ENCODE data around the gene SEMA5A.

SEMA5A gene

GRCh38 chr5:9523090-9523823 is 22.6 kb downstream of the SEMA5A start:
- in situ Hi-C loops (cut with MboI; ENCODE audit: low sequenced_read_pairs): no loop called here

DNA sequence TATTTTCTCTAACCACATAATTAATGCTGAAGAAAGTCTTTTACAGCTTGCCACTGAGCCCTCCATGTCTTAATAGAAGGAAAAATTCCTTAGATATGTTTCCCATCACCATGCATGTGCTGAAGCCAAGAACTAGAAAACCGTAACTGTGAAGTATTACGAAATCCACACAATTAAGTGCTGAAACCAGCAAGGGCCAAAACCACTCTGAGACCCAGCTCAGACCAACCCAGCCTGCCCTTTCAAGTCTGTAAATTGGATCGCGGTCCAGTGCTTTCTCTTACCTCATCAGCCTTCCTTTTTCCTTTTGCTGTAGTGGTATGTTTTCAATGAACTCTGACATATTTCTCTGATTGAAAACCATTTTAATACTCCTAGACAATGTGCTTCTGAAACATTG is 26.3 kb downstream of the SEMA5A start:
- in situ Hi-C loops (cut with MboI; ENCODE audit: low sequenced_read_pairs): no loop called here

- in situ Hi-C loops (cut with MboI; ENCODE audit: low sequenced_read_pairs): no loop called here
These were observed 29.3 kb downstream of the SEMA5A start for GRCh38 chr5:9516591-9516990.

DNA sequence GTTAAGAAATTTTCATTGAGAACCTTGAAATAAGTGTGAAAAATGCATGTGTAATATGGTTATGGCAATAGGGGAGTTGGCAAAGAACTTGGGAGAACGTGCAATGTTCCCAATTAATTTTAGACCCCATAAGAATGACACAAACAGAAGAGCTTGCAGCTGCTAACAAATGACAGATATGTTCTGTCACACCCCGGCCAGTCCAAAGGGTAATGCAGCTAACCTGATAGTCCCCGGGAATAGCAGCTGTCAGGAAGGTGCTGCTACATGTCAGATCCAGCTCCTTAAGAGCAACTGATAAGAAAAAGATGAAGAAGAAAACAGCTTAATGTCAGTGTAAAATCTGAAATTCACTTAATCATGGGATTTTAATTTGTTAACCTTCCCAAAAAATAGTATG is 30.4 kb downstream of the SEMA5A start:
- in situ Hi-C loops (cut with MboI; ENCODE audit: low sequenced_read_pairs): no loop called here

- in situ Hi-C loops (cut with MboI; ENCODE audit: low sequenced_read_pairs): no loop called here
These were observed 30.9 kb downstream of the SEMA5A start for GRCh38 chr5:9514968-9515367.

- in situ Hi-C loops (cut with MboI; ENCODE audit: low sequenced_read_pairs): no loop called here
These were observed 32.0 kb downstream of the SEMA5A start for GRCh38 chr5:9513827-9514226.

DNA sequence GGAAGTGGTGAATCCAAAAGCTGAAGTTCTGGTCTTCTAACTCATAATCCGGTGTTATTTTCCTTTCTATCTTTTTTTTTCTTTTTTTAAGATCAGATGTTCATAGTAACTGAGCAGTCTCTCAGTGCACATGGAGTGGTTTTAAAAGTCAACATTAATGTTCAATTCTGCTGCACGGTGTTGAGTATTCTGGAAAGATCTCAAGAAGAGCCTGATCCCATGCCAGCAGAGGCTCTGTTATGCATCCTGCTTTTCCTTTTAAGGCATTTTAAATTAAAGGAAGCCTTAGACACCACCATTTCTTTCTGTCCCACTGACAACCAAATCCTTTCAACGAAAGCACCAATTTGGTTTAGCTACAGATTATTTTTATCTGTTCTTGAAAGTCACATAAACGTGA is 33.4 kb downstream of the SEMA5A start:
- in situ Hi-C loops (cut with MboI; ENCODE audit: low sequenced_read_pairs): no loop called here

GRCh38 chr5:9507974-9508373 is 37.9 kb downstream of the SEMA5A start:
- in situ Hi-C loops (cut with MboI; ENCODE audit: low sequenced_read_pairs): no loop called here

DNA sequence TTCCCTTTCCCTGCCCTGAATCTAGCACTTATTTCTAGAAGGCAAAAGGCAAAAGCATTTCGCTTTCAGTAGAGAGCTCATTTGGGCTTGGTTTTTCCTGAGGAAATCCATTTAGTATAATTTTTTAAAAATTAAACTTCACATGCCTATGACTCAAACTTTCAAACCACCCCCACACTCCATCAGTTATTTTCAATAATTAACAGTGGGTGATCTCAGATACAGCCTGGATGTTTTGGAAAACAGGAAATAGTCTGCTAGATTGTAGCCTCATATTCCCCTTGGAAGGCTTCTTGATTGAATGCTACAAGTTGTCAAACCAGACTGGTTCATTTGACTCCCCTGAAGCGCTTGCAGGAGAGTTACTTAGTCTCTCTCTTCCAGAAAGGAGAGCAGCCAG is 40.6 kb downstream of the SEMA5A start:
- in situ Hi-C loops (cut with MboI; ENCODE audit: low sequenced_read_pairs): no loop called here

- in situ Hi-C loops (cut with MboI; ENCODE audit: low sequenced_read_pairs): no loop called here
These were observed 43.0 kb downstream of the SEMA5A start for GRCh38 chr5:9502864-9503263.

GRCh38 chr5:9502050-9502834 is 43.6 kb downstream of the SEMA5A start:
- in situ Hi-C loops (cut with MboI; ENCODE audit: low sequenced_read_pairs): no loop called here

DNA sequence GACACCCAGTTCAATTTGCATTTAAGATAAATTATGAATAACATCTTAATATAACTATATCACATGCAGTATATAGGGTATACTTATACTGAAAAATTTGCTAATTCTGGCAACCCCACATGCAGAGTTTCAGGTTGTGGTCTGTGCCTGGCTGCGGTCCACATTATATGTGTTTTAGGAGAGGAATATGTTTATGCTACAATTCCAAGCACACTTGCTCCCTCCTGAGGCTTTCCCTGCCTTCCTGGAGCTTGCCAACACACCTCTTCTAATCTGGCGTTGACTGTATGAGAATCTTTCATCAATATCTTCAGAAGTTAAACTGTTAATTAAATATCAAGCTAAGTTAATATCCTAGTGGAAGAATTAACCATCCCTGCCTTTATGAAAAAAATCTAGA is 45.2 kb downstream of the SEMA5A start:
- in situ Hi-C loops (cut with MboI; ENCODE audit: low sequenced_read_pairs): no loop called here

- in situ Hi-C loops (cut with MboI; ENCODE audit: low sequenced_read_pairs): no loop called here
These were observed 45.7 kb downstream of the SEMA5A start for GRCh38 chr5:9500193-9500592.

- in situ Hi-C loops (cut with MboI; ENCODE audit: low sequenced_read_pairs): no loop called here
These were observed 46.4 kb downstream of the SEMA5A start for GRCh38 chr5:9499498-9499876.

DNA sequence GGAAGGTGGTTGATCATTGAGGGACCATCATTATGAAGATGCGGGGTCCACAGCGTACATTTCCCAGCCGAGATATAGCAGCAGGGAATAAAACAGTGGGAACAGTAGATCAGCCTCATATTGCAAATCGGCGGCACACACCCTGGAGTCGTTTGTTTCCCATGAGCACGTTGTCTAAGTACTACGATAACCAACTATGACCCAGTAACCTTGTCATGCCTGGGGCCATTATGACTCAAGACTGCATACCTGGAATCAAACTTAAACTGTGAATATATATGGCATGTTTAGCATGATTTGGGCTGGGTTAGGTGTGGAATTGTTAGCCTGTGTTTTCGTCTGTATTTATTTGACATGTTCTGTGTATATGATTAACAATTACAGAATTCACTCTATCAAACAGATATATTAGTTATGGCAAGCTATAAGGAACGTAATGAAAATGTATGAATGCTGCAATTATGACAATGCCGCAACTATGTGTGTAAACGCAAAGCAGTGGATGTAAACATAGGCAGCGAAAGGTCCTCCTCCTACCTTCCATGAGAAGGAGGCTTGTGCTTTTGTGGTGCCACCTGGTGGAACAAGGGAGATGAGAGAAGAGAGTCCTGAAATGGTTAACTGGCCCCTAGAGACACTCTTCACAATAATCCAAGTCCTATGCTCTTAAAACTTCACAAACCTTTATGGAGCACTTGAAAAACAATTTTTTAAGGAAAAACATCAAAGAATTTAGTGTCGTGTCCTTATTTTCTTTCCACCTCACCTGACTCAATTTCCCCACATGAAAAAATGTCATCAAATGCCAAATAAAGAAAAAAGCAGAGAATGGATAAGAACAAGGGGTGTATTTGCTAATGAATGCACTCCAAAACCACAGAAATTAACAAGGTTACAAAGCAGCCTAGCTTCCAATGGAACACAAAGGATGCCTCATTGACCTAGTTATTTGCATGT is 47.1 kb downstream of the SEMA5A start:
- in situ Hi-C loops (cut with MboI; ENCODE audit: low sequenced_read_pairs): no loop called here

DNA sequence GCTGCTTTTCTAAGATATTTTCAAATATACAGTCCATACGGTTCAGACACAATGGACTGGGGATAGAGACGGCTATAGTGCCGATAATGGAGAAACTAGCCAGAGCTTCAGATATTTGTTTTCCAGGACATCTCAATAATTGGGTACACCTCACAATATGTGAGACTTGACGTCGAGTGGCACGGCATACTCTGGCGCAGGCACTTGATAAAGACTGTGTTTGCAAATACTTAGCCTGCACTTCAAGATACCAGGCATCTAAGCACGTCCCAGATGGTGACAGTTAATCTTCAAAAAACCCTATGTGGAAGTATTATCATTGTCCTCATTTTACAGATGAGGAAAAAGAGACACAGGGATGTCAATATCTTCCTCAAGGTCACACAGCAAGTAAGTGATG is 48.5 kb downstream of the SEMA5A start:
- in situ Hi-C loops (cut with MboI; ENCODE audit: low sequenced_read_pairs): no loop called here

GRCh38 chr5:9496801-9497200 is 49.1 kb downstream of the SEMA5A start:
- in situ Hi-C loops (cut with MboI; ENCODE audit: low sequenced_read_pairs): no loop called here

- in situ Hi-C loops (cut with MboI; ENCODE audit: low sequenced_read_pairs): no loop called here
These were observed 50.8 kb downstream of the SEMA5A start for GRCh38 chr5:9495121-9495520.

DNA sequence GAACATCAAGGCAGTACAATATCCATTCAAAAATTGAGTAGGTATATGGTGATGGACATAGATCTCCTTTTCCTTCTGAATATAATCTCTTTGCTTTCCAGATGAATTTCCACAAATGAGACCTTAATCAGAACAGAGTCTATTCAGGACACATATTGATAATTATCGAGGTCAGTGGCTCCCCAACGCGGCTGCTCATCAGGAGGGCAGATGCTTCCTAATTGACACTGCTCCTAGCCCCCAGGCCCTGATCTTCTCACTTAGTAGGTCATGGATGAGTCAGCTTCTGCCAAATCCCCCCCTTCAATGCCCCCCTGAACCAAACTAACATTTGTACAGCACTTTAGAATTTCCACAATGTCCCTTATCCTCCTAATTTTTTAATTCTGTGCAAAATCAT is 51.6 kb downstream of the SEMA5A start:
- in situ Hi-C loops (cut with MboI; ENCODE audit: low sequenced_read_pairs): no loop called here

DNA sequence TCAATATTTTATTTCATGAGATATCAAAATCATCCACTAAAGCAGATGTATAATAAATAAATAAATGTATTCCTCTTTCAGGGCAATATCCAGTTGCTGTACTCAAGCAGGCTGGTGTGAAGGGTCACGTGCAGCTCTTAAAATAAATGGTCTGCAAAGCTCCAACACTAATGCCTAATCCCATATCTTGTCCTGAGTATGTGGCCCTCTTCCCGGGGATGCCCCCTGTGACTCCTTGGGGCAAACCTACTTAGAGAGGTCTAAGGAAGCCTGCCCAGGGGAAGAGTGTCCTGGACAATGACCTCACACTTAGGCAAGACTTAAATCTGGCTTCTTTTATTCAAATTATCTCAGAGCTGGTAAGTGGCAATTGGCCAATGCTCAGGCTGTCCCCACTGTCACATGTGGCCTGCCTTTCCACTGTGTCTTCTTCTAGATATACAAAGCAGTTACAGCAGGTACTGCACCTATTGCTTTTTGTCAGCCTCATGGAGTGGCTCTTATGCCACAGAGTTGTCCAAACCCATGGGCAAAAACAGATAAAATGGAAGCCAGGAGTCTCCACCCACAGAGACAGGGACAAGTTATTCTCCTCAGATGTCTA is 55.3 kb downstream of the SEMA5A start:
- in situ Hi-C loops (cut with MboI; ENCODE audit: low sequenced_read_pairs): no loop called here

DNA sequence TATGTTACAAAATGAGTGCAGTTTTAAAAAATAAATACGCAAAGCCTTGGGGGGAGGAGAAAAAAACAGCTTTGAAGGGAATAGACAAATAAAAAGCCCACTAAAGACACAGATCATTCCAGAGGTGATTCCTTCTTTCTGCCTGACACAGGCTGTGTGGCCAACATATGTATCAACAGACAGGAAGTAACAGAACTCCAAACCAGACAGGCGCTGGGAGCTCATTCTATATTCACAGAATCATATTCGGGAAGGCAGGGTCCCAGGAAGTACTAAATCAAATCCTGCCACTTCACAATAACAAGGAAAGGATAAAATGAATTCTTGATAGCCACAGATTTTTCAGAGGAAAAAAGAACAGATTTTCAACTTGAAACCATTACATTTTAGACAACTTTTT is 62.1 kb downstream of the SEMA5A start:
- in situ Hi-C loops (cut with MboI; ENCODE audit: low sequenced_read_pairs): no loop called here
